Left ventricle myocardium superior (tissue), 1 donor: ENCODE results near the gene TNFRSF18. TPM values are rescaled to one million over a fixed set of nuclear protein-coding genes. Genes with fewer than 3 reads are reported as not detected.
A peak's percentile ranks its signal among the peaks of the same experiment; 100 is the strongest.

Experiments
- ATAC-seq: fragments of 200-7000 bp; cut with Tn5 transposase; one replicate; pipeline ENCODE4 v1.9.1; 2020; ENCODE audit warnings: mild to moderate bottlenecking, moderate library complexity
- DNase-seq: peaks from one replicate; pipeline ENCODE4 v3.0.0-alpha.2; 2020
- intact Hi-C: fragments of 100-400 bp; cut with micrococcal nuclease; formaldehyde crosslinking; loops from one replicate; pipeline ENCODE4 v1.11.0; 2022
- total RNA-seq: library from RNA; stranded (reverse); fragmentation: NEBNext Ultra II Directional; extraction: Animal tissue kit (Norgen Biotek cat#: 25700); gene quantifications from one replicate; pipeline ENCODE4 v1.2.1, GENCODE V29; 2021
- donor health status: DM: no; HTN: yes; CAD: no; lungs with severe emphysema.

Gene TNFRSF18
- total RNA-seq, 1 donor from 2014 or later, result 0.32 TPM

DNA sequence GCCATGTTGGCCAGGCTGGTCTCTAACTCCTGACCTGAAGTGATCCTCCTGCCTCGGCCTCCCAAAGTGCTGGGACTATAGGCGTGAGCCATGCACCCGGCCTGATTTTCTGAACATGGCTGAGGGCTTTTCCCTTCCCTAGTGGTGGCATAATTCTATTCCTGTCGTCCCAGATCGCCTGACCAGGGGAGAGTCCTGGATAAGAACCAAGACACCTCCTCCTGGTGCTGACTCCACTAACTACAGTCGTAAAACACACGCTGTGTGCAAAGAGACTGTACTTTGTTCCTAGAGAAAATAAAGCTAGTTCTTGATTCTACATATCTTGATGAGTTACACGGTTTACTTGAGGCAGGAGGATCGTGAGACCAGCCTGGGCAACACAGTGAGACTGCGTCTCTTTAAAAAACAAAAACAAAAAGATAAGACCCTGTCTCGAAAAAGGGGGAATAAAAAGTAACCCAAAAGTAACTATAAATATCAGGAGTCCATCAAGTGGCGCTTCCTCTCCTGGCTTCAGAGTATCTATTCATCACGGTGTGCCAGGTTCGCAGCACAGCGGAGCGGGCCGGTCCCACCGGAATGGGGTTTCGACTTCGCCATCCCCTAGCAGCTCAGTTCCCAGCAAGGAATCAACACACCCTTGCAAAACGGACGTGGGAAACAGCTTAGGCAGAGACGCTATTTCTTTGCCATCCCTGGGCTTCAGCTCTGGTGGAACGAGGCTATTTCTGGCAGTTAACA lies 24.4 kb upstream of the TNFRSF18 start:
- no peak for DNase-seq
- no peak for ATAC-seq
- intact Hi-C loops, result no loop called here

DNA sequence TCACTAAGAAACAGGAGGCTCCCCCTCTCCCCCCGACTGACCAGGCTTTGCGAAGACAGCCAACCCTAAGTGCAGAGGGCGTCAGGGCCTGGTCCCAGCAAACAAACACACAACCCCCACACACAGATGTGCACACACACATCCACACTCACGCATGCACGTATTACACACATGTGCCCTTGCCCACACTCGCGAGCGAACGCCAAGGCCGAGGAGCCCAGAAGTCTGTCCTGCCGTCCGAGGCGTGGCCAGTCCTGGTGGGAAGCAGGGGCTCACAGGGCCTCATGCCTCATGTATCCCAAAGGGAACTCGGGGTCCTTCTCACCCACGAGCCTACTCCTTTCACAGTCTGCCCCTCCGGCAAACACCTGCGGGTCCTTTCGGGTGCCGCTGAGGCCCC lies 23.4 kb upstream of the TNFRSF18 start:
- no peak for ATAC-seq
- intact Hi-C loops, result no loop called here

DNA sequence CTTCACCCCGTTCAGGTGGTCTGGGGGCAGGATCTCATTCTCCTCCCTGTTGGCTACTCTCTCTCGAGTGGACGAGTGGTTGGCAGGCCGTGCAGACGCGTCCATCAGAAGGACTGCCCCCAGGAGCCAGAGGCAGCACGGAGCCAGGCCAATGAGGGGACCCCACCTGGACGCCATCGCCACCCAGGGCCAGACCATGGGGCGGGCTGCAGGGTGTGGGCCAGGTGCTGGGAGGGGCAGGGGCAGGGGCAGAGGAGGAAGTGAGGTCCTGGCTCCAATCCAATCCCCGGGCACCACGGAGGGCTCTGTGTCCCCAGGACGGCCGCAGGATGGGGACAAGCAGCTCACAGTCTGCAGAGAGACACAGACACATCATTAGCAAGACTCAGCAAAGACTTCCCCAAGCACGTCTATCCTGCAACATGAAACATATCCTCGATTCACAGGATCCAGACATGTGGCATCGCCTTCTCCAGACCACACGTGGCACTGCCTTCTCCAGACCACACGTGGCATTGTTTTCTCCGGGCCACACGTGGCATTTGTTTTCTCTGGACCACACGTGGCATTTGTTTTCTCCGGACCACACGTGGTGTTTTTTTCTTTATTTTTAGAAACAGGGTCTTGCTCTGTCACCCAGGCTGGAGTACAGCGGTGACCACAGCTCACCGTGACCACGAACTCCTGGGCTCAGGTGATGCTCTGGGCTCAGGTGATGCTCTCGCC lies 22.4 kb upstream of the TNFRSF18 start:
- intact Hi-C loops, result no loop called here
- ATAC-seq (no peak), DNase-seq (no peak)

More for the DNA sequence above, 23.4 kb upstream of the TNFRSF18 start:
- DNase-seq, result no peak

DNA sequence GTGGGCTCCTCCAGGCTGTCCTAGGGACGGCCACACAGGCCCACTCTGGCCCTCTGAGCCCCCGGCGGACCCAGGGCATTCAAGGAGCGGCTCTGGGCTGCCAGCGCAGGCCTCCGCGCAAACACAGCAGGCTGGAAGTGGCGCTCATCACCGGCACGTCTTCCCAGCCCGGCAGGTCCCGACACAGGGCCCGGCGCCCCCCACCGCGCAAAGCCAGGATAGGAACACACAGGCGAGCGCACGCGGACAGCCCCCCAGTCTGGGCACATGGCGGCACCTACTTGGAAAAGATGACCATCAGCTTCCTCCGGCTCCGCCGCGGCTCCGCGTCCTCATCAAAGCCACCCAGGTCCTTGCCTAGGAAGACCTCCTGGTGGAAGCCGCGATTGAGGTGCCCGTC lies 21.8 kb upstream of the TNFRSF18 start:
- intact Hi-C loops, result no loop called here
- ATAC-seq (no peak), DNase-seq (no peak)

DNA sequence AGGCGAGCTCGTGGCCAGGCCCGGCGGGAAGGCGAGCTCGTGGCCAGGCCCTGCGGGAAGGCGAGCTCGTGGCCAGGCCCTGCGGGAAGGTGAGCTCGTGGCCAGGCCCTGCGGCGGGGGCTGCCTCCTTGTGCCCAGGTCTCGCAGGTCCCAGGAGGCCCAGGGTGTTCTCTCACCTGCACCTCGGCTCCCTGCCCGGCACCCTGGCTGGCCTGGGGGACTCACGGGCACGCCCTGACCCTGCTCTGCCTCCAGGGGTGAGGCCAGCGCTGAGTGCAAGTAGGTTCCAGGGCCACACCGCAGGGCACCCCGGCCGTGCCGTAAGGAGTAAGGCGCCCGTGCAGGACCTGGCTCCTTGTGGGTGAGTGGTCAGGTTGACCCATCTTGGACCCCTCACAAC lies 21.0 kb upstream of the TNFRSF18 start:
- DNase-seq (no peak), ATAC-seq (no peak)
- intact Hi-C loops, result no loop called here

DNA sequence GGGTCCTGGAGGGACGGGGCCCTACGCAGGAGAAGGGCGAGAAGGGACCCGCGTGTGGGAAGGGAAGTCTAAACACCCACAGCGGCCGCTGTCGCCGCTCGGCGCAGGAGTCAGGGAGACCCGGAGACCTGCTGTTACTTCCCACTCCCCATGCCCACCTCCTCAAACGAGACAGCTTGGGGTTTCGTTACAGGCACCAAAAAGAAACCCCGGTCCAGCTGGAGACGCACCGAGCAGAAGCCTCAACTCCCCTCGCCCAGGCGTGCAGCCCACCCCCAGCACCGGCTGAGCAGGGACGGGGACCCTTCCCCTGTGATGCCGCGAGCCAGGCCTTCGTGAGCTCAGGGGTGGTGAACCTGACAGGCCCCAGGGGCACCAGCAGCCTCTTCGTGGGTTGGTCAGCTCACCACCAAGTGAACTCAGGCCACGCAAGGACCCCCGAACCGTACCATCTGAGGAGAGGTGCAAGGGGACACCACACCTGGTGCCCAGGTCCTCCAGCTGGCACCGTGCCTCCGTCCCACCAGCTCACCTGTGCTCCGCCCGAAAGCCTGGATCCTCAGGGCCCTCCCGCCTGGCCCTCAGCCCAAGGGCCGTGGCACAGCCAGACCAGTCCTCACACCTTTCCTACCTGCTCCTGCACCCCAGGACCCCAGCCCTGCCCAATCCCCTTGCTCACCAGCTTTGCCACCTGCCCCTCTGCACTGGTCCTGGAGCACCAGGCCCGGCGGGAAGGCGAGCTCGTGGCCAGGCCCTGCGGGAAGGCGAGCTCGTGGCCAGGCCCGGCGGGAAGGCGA lies 20.4 kb upstream of the TNFRSF18 start:
- DNase-seq (no peak), ATAC-seq (no peak)
- intact Hi-C loops, result no loop called here

DNA sequence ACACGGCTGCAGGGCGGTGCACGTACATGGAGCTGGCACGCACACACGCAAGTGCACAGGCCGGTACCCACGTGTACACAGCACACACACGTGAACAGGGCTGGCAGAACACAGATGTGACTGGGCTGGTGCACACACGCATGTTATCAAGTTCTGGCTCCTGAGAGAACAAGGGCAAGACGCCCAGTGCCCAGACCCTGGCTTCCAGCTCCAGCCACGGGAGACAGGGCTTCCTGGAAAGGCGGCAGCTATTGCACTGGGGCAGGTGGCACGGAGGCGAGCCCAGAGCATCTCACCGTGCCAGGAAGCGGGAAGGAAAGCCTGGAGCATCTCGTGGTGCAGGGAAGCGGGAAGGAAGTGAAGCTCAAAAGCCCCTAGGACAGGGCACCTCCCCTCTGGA lies 19.5 kb upstream of the TNFRSF18 start:
- peak; percentile 27 for ATAC-seq
- intact Hi-C loops, result no loop called here
- DNase-seq, result no peak

DNA sequence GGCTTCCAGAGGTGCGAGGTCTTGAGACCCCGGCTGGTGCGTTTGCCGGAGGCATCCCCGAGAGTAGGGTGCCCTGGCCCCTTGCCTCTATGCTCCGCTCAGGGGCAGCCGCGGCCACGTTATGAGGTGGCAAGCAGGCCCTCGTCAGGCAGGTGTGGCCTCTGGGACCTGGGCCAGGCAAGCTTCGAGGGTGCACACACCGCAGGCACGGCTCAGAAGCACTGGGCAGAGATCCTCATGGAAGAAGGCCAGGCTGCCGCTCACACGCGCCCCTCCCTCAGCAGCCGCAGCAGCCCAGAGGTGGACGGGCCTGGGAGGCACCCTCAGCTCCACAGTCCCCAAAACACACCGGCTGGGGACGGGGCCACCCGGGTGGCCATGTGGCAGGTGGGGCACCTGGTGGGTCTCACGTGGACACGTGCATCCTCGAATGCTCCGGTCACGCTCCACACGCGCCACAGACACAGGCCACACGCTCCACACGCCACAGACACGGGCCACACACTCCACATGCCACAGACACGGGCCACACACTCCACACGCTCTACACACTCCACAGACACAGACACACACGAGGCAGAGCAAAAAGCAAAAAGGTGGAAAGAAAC lies 18.9 kb upstream of the TNFRSF18 start:
- intact Hi-C loops, result no loop called here
- ATAC-seq (peak; percentile 26), DNase-seq (no peak)

DNA sequence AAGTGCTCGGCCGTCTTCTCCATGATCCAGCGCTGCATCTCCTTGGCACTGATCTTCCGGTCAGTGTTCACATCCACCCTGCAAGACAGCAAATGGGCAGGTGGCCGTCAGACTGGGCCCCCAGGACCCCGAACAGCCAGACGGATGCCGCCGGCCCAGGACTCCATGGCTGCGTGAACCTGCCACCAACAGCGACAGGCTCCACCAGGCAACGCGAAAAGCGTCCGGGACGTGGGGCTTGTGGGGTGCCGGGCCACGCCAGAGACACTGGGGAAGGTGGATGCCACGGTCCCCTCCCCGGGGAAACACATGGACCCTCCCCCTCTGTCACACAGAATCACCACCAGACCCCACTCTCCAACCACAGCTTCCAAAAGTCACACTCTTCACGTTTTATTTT lies 17.5 kb upstream of the TNFRSF18 start:
- ATAC-seq (no peak), DNase-seq (no peak)
- intact Hi-C loops, result no loop called here

DNA sequence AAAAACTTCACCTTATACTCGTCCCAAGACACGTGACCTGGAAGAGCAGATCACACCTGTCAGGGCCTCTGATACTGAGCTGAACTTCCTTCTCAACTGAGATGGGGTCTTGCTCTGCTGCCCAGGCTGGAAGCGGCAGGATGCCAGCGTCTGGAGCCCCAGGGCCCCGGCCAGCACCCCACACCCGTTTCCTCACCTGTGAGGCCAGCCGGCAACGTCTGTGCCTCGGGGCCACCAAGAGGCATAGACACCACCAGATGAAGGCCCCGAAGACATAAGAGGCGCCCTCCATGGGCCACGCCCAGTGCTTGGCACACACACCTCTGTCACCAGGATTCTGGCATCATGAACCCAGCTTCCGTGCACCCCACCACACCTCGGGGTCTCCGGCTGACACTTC lies 16.9 kb upstream of the TNFRSF18 start:
- intact Hi-C loops, result no loop called here
- ATAC-seq, result no peak
- DNase-seq, result no peak

DNA sequence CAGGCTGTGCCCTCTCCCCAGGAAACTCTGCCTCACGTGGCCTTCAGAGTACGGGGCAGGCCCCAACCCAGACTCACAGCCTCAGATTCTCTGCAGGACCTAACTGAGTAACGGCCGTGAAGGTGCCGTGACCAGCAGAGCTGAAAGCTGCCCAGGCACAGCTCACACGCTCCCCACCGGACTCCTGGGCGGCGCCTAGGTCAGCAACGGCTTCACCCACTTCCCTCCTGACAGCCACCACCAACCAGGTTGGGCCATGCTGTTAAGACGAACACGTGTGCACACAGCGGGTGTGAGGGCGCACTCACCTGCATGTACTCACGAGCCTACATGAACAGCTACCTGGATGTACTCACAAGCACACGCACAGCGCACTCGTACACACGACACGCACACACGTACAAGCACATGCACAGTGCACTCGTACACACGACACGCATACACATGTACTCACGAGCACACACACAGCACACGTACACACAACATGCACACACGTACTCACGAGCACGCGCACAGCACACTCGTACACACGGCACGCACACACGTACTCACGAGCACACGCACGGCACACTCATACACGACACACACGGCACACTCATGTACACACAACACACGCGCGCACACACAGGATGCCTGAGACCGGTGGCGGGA lies 16.3 kb upstream of the TNFRSF18 start:
- DNase-seq (no peak), ATAC-seq (no peak)
- intact Hi-C loops, result no loop called here

DNA sequence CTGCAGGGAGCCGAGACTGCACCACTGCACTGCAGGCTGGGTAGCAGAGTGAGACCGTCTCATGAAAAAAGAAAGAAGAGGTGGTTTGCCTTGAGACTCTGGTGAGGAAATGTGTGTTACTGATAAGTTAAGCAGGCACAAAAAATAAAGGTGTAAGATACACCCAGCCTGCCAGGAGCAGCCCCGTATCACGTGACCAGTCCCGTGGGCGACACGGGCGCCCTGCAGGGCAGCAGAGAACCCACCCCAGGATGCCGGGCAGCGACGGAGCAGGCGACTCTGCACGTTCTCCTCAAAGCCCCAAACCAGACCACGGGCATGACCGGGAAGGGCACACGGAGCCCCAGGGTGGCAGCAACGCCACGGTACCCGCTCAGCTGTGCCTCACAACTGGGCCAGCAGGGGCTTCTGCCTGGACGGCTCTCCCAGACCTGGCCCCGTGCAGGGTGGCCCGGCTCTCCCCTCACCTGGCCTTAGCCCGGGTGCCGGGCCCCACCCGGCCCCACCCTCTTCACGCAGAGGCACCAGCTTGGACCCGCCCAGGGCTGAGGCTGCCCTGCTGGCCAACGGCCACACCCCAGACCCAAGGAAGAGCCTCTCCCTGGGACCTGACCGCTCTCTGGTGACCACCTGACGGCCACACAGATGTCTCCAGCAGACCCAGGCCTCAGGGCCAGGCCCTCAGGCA lies 15.6 kb upstream of the TNFRSF18 start:
- intact Hi-C loops, result no loop called here
- DNase-seq, result no peak
- no peak for ATAC-seq

DNA sequence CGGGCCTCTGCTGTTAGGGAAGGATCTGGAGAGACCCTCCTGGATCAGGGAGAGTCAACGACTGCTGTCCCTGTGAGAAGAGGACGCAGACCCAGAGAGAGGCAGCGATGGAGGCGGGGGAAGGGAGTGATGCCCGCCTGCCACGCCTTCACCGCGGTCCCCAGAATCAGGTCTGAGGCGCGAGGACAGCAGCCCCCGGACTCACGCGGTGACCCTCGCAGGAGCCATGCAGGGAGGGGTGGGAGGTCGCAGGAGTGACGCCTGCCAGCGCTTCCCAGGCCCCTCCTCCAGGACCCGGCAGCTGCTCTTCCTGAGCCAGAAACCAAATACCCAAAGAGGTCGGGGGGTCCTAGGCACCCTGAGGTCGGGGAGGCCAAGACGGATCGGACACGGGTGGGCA lies 13.8 kb upstream of the TNFRSF18 start:
- intact Hi-C loops, result no loop called here
- ATAC-seq (no peak), DNase-seq (no peak)

DNA sequence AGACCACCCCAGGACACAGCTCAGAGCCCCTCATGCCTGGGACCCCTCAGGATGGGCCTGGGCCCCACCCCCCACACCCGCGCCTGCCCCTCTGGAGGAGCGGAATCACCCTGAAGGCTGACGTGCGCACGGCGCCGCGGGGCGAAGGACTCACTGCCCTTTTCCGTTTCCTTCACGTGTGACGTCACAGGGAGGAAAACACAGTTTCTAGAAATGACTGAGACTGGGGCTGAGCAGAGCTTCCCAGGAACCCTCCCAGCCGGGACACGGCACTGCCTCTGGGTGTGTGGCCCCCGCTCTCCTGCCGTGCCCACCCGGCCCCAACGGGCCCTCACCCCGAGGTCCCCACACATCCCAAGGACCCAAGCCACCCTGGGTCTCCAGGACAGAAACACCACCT lies 12.9 kb upstream of the TNFRSF18 start:
- no peak for ATAC-seq
- intact Hi-C loops, result no loop called here
- no peak for DNase-seq

DNA sequence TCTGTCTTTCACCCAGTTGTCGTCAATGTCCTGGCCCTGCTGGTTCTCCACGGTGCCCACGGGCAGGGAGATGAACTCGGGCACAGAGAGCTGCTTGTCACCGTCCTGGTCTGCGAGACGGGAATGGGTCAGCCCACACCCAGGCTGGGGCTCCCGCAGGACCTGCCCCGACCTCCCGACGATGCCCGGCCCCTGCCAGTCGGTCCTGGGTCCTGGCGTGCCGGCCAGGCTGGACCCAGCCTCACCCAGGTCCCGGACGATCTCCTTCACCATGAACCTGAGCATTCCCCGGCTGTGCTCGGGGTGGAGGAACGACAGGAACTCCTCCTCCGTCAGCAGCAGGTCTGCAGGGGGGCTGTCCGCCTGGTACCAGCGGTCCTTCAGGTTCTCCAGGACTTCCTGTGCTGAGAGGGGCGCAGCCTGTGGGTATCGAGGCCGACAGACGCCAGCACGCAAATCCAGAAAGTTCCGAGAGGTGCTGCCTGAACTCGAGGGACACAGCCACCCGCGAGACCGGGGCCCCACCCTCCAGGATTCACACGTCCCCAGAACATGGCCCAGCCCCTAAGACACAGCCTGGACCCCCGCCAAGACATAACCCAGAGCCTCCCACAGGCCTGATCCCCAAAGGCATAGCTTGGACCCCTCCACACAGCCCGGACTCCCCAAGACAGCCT lies 12.3 kb upstream of the TNFRSF18 start:
- DNase-seq (no peak), ATAC-seq (no peak)
- intact Hi-C loops, result no loop called here

DNA sequence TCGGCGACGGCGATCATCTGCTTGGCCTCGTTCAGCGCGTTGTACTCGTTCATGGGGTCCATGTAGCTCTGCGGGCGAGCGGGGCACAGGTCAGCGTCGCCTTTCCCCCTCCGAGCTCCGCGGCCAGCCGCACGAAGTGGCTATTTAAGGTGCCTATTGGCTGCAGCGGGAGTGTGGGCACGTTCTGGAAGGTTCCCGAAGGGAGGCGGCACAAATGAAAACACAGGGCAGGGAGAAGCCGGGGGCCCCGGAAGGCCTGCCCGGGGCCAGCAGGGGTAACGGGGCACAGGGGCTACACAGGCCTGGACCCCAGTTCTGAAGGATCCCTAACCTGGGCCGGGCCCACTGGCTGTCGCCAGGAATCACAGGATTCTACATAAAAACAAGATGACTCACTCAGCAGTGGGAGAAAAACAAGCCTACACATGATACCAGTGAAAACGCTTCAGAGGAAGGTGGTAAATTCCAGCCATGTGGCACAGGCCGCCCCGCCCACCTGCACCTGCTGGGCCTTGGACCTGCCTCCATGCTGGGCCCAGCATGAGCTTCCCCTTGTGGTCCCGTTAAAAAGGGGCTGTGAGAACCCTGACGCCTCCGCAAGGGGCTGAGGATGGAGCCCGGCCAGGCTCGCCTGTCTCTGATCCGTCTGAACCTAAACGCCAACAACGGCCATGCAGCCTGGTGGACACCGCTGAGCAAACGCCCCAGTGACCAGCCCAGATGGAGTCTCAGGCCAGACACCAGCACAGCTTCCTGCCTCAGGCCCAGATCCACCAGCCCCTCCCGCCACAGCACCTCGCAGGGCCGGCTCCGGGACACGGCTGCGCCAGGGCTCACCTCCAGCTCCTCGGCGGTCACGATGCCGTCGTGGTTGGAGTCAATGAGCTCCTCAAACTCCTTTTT lies 11.5 kb upstream of the TNFRSF18 start:
- intact Hi-C loops, result no loop called here
- no peak for ATAC-seq

More for the DNA sequence above, 11.5 kb upstream of the TNFRSF18 start:
- no peak for DNase-seq
